Endothelial cell of umbilical vein (primary cell): ENCODE results near the gene HSPG2. TPM values are rescaled to one million over a fixed set of nuclear protein-coding genes. Genes with fewer than 3 reads are reported as not detected.

Experiments
- BruUV-seq: library from RNA; stranded (reverse); fragments of 400-500 nt; replicated peaks from 2 replicates; lab custom pipeline; 2021; lab: Mats Ljungman, UMichigan
- CTCF ChIA-PET: fragments of 300-600, 350-600 bp; sonication (Branson Sonifier 250); formaldehyde crosslinking; loops from one replicate; lab custom pipeline; 2021; ENCODE audit warnings: antibody characterized with exemption, inconsistent platforms; lab: Charles Lee
- POLR2A ChIA-PET: fragments of 300-600, 350-600 bp; sonication (Branson Sonifier 250); formaldehyde crosslinking; loops from one replicate; lab custom pipeline; 2021; ENCODE audit warnings: antibody characterized with exemption, inconsistent platforms; lab: Charles Lee
- DNase-seq: peaks from one replicate; pipeline ENCODE4 v3.0.0-alpha.2; 2011; ENCODE audit warnings: low read depth, low spot score
- FAIRE-seq: peaks from 2 replicates; lab custom pipeline; 2011; peaks lifted over from hg19 to GRCh38; lab: Jason Lieb, UNC
- H2AFZ ChIP-seq: 2 replicates; pipeline ENCODE4 v1.6.0; 2012; ENCODE audit warnings: low read depth, low read length, control low read depth, inconsistent platforms
- H3K27ac ChIP-seq: 2 replicates; pipeline ENCODE4 v1.5.1; 2011; ENCODE audit warnings: low read depth, mild to moderate bottlenecking, control low read depth, low read length, moderate library complexity; ENCODE audit not compliant: insufficient read depth
- H3K27me3 ChIP-seq, 2 experiments: 2 replicates each; pipeline versions ENCODE4 v1.6.0 to v1.6.1; 2011; ENCODE audit warnings: low read length in 2 of 2, mixed read lengths in 1 of 2; ENCODE audit not compliant: control insufficient read depth in 2 of 2, insufficient read depth in 2 of 2
- H3K36me3 ChIP-seq, 2 experiments: 2 replicates in 1 of 2; 3 replicates in 1 of 2; pipeline ENCODE4 v1.5.1; 2011; ENCODE audit warnings: low read length in 2 of 2, mild to moderate bottlenecking in 1 of 2, moderate library complexity in 1 of 2; ENCODE audit not compliant: control insufficient read depth in 2 of 2, insufficient read depth in 2 of 2; ENCODE audit errors: extremely low read depth in 1 of 2
- H3K4me1 ChIP-seq: 3 replicates; pipeline ENCODE4 v1.5.1; 2011; ENCODE audit warnings: mild to moderate bottlenecking, low read length; ENCODE audit not compliant: control insufficient read depth, insufficient read depth; ENCODE audit errors: extremely low read depth
- H3K4me2 ChIP-seq: 2 replicates; pipeline ENCODE4 v1.6.1; 2011; ENCODE audit warnings: low read length, control low read depth, mixed read lengths; ENCODE audit not compliant: insufficient read depth
- H3K4me3 ChIP-seq, 3 experiments: fragments of 200-600 bp in 1 of 3; sonication (generic), shearing (Covaris generic) in 1 of 3; replicated peaks in 1 of 3; 2 replicates each; pipeline ENCODE4 v1.5.1; 2011 to 2016; ENCODE audit warnings: control low read depth in 3 of 3, low read length in 3 of 3, mild to moderate bottlenecking in 2 of 3, inconsistent platforms in 1 of 3, low read depth in 1 of 3, moderate library complexity in 1 of 3; ENCODE audit not compliant: insufficient read depth in 1 of 3
- H3K79me2 ChIP-seq: 2 replicates; pipeline ENCODE4 v1.6.0; 2012; ENCODE audit warnings: low read length, inconsistent platforms; ENCODE audit not compliant: control insufficient read depth, insufficient read depth
- H3K9ac ChIP-seq: replicated peaks from 2 replicates; pipeline ENCODE3; 2011; ENCODE audit warnings: low read length, control low read depth; ENCODE audit not compliant: insufficient read depth; ENCODE audit errors: extremely low read depth
- H3K9me1 ChIP-seq: replicated peaks from 3 replicates; pipeline ENCODE4 v1.6.0; 2011; ENCODE audit warnings: mild to moderate bottlenecking, low read length; ENCODE audit not compliant: control insufficient read depth, insufficient read depth; ENCODE audit errors: extremely low read depth
- H3K9me3 ChIP-seq: replicated peaks from 2 replicates; pipeline ENCODE4 v1.5.1; 2012; ENCODE audit warnings: low read length, inconsistent platforms; ENCODE audit not compliant: control insufficient read depth, insufficient read depth
- H4K20me1 ChIP-seq: replicated peaks from 2 replicates; pipeline ENCODE3; 2011; ENCODE audit warnings: mild to moderate bottlenecking, low read length; ENCODE audit not compliant: control insufficient read depth, insufficient read depth; ENCODE audit errors: extremely low read depth
- CTCF ChIP-seq, 2 donors: IDR thresholded peaks; 1 replicate in 1 of 2; 2 replicates in 1 of 2; pipeline ENCODE4 v1.5.1; 2011; ENCODE audit warnings: low read length in 2 of 2, mild to moderate bottlenecking in 2 of 2, moderate library complexity in 2 of 2, control low read depth in 1 of 2, inconsistent platforms in 1 of 2, low read depth in 1 of 2; ENCODE audit not compliant: insufficient read depth in 1 of 2; ENCODE audit errors: extremely low read depth in 1 of 2
- EZH2 ChIP-seq: IDR thresholded peaks from 2 replicates; pipeline ENCODE4 v1.6.1; 2012; ENCODE audit warnings: borderline replicate concordance, low read depth, mild to moderate bottlenecking, moderate library complexity, low read length, inconsistent platforms; ENCODE audit not compliant: severe bottlenecking
- FOS ChIP-seq: IDR thresholded peaks from 2 replicates; pipeline ENCODE4 v1.6.1; 2011; ENCODE audit warnings: mild to moderate bottlenecking, low read length, moderate library complexity, borderline replicate concordance; ENCODE audit not compliant: insufficient read depth
- GATA2 ChIP-seq: IDR thresholded peaks from 2 replicates; pipeline ENCODE4 v1.7.0; 2011; ENCODE audit warnings: low read depth, mild to moderate bottlenecking, moderate library complexity, mixed read lengths, low read length; ENCODE audit not compliant: insufficient read length, insufficient read depth
- JUN ChIP-seq: IDR thresholded peaks from 2 replicates; pipeline ENCODE4 v1.6.1; 2011; ENCODE audit warnings: borderline replicate concordance, low read depth; ENCODE audit not compliant: insufficient read length, insufficient read depth
- MAX ChIP-seq: IDR thresholded peaks from 2 replicates; pipeline ENCODE4 v1.6.1; 2011; ENCODE audit not compliant: insufficient read depth, insufficient read length
- MYC ChIP-seq: IDR thresholded peaks from one replicate; pipeline ENCODE4 v1.6.1; 2011; ENCODE audit warnings: mild to moderate bottlenecking, low read depth, low read length
- POLR2A ChIP-seq: IDR thresholded peaks from 2 replicates; pipeline ENCODE4 v1.6.1; 2012; ENCODE audit warnings: low read depth, mild to moderate bottlenecking, control low read depth, low read length
- POLR2AphosphoS5 ChIP-seq: IDR thresholded peaks from 2 replicates; pipeline ENCODE4 v1.6.1; 2012; ENCODE audit warnings: low read depth, mild to moderate bottlenecking, control low read depth, low read length, moderate library complexity; ENCODE audit not compliant: insufficient read depth
- dilution Hi-C: fragments of 300-500 bp; cut with MboI; formaldehyde crosslinking; loops from one replicate; pipeline ENCODE4 v1.15.0; 2019; ENCODE audit warnings: low sequenced_read_pairs; ENCODE audit not compliant: extremely low pct_ligation_motif_present
- intact Hi-C: fragments of 100-400 bp; cut with micrococcal nuclease; formaldehyde crosslinking; loops from one replicate; pipeline ENCODE4 v1.10.0; 2022
- polyA plus RNA-seq, 4 experiments: library from polyadenylated mRNA; depleted of rRNA in 3 of 4; stranded (reverse) in 3 of 4; unstranded in 1 of 4; fragments of >200 nt; gene quantifications; 2 replicates each; pipeline versions ENCODE4 v1.2.1 to v1.2.3, GENCODE V29; 2011 to 2012; ENCODE audit warnings: missing spikeins in 1 of 4
- total RNA-seq: library from RNA; stranded (reverse); gene quantifications from 2 replicates; pipeline ENCODE4 v1.2.3, GENCODE V29; 2021

Gene HSPG2
- total and polyA plus RNA-seq, 2 donors (not counting 3 experiments of a cell fraction or from before 2014, with no cell fraction given) = 734 to 3,499 TPM

- H3K9me3 ChIP-seq = no peaks in the 10 kb centered on the region
- no peaks in the 10 kb centered on the region for H3K27me3 ChIP-seq
- FAIRE-seq (peak; percentile 88), DNase-seq (peak; percentile 72)
- peak overlapping the region in 2 of 3 experiments; percentile 71 to 88 for H3K4me3 ChIP-seq
- BruUV-seq = no TSS peak
- peaks cover 18 to 31% of the 10 kb centered on the region in 2 experiments for H3K36me3 ChIP-seq
- peak overlapping the region; percentile 94 for H3K9ac ChIP-seq
- ChIA-PET POLR2A (interaction anchor here (0.7 to 0.9 kb wide), 3 partner anchors 15 to 30 kb away, joined by 3 read pairs; no protein-coding TSS in a partner anchor), CTCF (interaction anchor here (1.0 to 10.8 kb wide), 3 partner anchors 11 to 29 kb away, joined by 3 to 95 read pairs (median 3); no protein-coding TSS in a partner anchor)
- H3K4me2 ChIP-seq = peak overlapping the region; percentile 74
- dilution Hi-C loops = no loop called here
- H4K20me1 ChIP-seq = no peaks in the 10 kb centered on the region
- H3K4me1 ChIP-seq = peaks cover 64% of the 10 kb centered on the region
- H3K27ac ChIP-seq = peak overlapping the region; percentile 81
- H3K9me1 ChIP-seq = no peaks in the 10 kb centered on the region
- no peak overlapping the region for H2AFZ ChIP-seq
- intact Hi-C loops = loop anchor here (1.0 kb wide), 1 partner anchor 8 kb away; no protein-coding TSS in a partner anchor
- H3K79me2 ChIP-seq = peaks cover 96% of the 10 kb centered on the region
- TF ChIP-seq CTCF (IDR thresholded peaks at IDR 0.05; ENCODE audit: extremely low read depth in 1 of 2, insufficient read depth in 1 of 2, low read depth in 1 of 2, low read length in 2 of 2) (no peak), GATA2 (no peak), POLR2A (no peak), EZH2 (no peak), MYC (no peak), FOS (no peak), JUN (no peak), POLR2AphosphoS5 (no peak), MAX (no peak)
Measured at GRCh38 chr1:21932127-21932526, 5.0 kb downstream of the HSPG2 start.
